Naive thymus-derived CD4-positive, alpha-beta T cell (primary cell): ENCODE results near the gene BCL2L13. TPM values are rescaled to one million over a fixed set of nuclear protein-coding genes. Genes with fewer than 3 reads are reported as not detected.

Experiments used
- ATAC-seq: fragments of 150-1000 bp; cut with Tn5 transposase; 2 replicates; pipeline ENCODE4 v1.10.0; 2021; ENCODE audit warnings: mild to moderate bottlenecking, moderate library complexity
- CTCF ChIA-PET: fragments of 350-600 bp; sonication (Branson Sonifier 250); formaldehyde crosslinking; loops from one replicate; lab custom pipeline; 2021; ENCODE audit warnings: antibody characterized with exemption; lab: Charles Lee
- POLR2A ChIA-PET: fragments of 350-600 bp; sonication (Branson Sonifier 250); formaldehyde crosslinking; loops from one replicate; lab custom pipeline; 2021; ENCODE audit warnings: antibody characterized with exemption, inconsistent platforms; lab: Charles Lee
- DNase-seq, 9 donors: peaks; one replicate each; pipeline versions ENCODE4 v3.0.0 to v3.0.0-alpha.2; 2020 to 2022; ENCODE audit warnings: mixed read lengths in 1 of 9
- H3K27ac ChIP-seq: one replicate; pipeline ENCODE4 v1.7.0; 2013; ENCODE audit warnings: mild to moderate bottlenecking, low read depth, low read length, moderate library complexity
- H3K27me3 ChIP-seq, 2 donors: one replicate each; pipeline ENCODE4 v1.7.0; 2013; ENCODE audit warnings: low read length in 2 of 2, mild to moderate bottlenecking in 2 of 2, moderate library complexity in 2 of 2; ENCODE audit not compliant: control insufficient read depth in 2 of 2, insufficient read depth in 2 of 2
- H3K36me3 ChIP-seq, 3 experiments: 1 replicate in 2 of 3; 2 replicates in 1 of 3; pipeline ENCODE4 v1.7.0; 2013; ENCODE audit warnings: low read length in 3 of 3, mild to moderate bottlenecking in 3 of 3, moderate library complexity in 1 of 3; ENCODE audit not compliant: insufficient read depth in 3 of 3, control insufficient read depth in 2 of 3
- H3K4me1 ChIP-seq, 2 donors: one replicate each; pipeline ENCODE4 v1.7.0; 2013; ENCODE audit warnings: low read length in 2 of 2, mild to moderate bottlenecking in 2 of 2, moderate library complexity in 1 of 2; ENCODE audit not compliant: control insufficient read depth in 2 of 2, insufficient read depth in 2 of 2
- H3K4me3 ChIP-seq: 2 replicates; pipeline ENCODE4 v1.7.0; 2013; ENCODE audit warnings: mild to moderate bottlenecking, low read length
- H3K9me3 ChIP-seq, 3 experiments: 1 replicate in 2 of 3; 2 replicates in 1 of 3; pipeline ENCODE4 v1.7.0; 2013; ENCODE audit warnings: low read length in 3 of 3; ENCODE audit not compliant: control insufficient read depth in 2 of 3
- H3K27ac Mint-ChIP-seq, 9 donors: one replicate each; pipeline ENCODE4 v1.8.0; 2020 to 2022; ENCODE audit warnings: mixed read lengths in 9 of 9, mild to moderate bottlenecking in 8 of 9, moderate library complexity in 5 of 9, inconsistent platforms in 2 of 9
- H3K27me3 Mint-ChIP-seq, 5 donors: one replicate each; pipeline ENCODE4 v1.8.0; 2021 to 2022; ENCODE audit warnings: mixed read lengths in 5 of 5, mild to moderate bottlenecking in 1 of 5
- H3K36me3 Mint-ChIP-seq, 5 donors: one replicate each; pipeline ENCODE4 v1.8.0; 2020 to 2022; ENCODE audit warnings: mixed read lengths in 5 of 5, mild to moderate bottlenecking in 3 of 5, inconsistent platforms in 1 of 5
- H3K4me1 Mint-ChIP-seq, 7 donors: one replicate each; pipeline ENCODE4 v1.8.0; 2020 to 2022; ENCODE audit warnings: mixed read lengths in 7 of 7, mild to moderate bottlenecking in 3 of 7, inconsistent platforms in 1 of 7
- H3K4me3 Mint-ChIP-seq, 10 donors: one replicate each; pipeline ENCODE4 v1.8.0; 2020 to 2022; ENCODE audit warnings: mild to moderate bottlenecking in 10 of 10, mixed read lengths in 10 of 10, moderate library complexity in 6 of 10, inconsistent platforms in 2 of 10
- H3K9me3 Mint-ChIP-seq, 11 donors: one replicate each; pipeline ENCODE4 v1.8.0; 2020 to 2022; ENCODE audit warnings: mixed read lengths in 11 of 11, mild to moderate bottlenecking in 4 of 11, inconsistent platforms in 1 of 11, moderate library complexity in 1 of 11
- intact Hi-C, 2 donors: fragments of 100-400 bp; cut with micrococcal nuclease; formaldehyde crosslinking; loops; one replicate each; pipeline ENCODE4 v1.15.1; 2023
- polyA plus RNA-seq, 2 donors: library from polyadenylated mRNA; unstranded; fragments of 300-500 nt; fragmentation: Illumina TruSeq; gene quantifications; one replicate each; pipeline ENCODE4 v1.2.3, GENCODE V29; 2021
- total RNA-seq, 6 experiments: library from RNA in 5 of 6; stranded (reverse) in 5 of 6; gene quantifications; 1 replicate in 5 of 6; 2 replicates in 1 of 6; pipeline ENCODE4 v1.2.3 and lab custom pipeline; 2021 to 2026

The BCL2L13 gene
- total and polyA plus RNA-seq, 7 experiments from 2014 or later, result 21.9 to 48.0 (median 33.0) TPM

DNA sequence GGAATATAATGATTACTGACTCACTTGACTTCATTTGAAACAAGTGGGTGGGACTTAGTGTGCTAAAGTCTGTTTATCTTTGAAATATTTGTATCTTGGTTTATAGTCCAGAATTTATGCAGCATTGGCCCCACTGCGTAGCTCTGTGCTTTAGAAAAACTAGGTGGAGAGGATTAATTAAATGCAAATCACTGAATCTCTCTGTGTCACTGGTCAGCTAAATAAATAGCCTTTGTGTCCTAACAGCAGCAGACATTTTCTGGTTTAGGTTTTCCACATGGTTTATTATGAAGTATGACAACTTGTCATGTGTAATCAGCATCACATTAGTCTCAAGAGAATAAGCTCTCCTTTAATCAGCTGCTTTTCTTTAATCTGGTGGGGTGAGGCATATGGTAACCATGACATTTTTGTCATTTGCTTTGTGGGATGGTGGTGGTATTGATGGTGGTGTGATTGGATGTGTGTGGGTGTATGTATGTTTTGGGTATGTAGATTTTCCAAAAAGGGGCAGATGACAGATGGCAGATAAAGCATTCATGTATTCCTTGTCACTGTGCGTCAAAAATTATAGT, 33.9 kb downstream of the BCL2L13 start:
- intact Hi-C loops, result no loop called here
- ChIA-PET POLR2A (no interaction called here), CTCF (no interaction called here)
- no peak overlapping the region for H3K27ac ChIP-seq
- H3K36me3 ChIP-seq, result peaks cover 0 to 6% (median 0%) of the 10 kb centered on the region in 3 experiments
- no peaks in the 10 kb centered on the region for H3K9me3 ChIP-seq
- H3K4me3 Mint-ChIP-seq, result peak overlapping the region in 1 of 10 donors; percentile 0
- H3K9me3 Mint-ChIP-seq, result no peaks in the 10 kb centered on the region
- no peak overlapping the region for H3K4me3 ChIP-seq
- no peaks in the 10 kb centered on the region for H3K4me1 ChIP-seq
- no peak overlapping the region for H3K27ac Mint-ChIP-seq
- no peak for ATAC-seq
- H3K27me3 ChIP-seq, result no peaks in the 10 kb centered on the region
- H3K27me3 Mint-ChIP-seq, result no peaks in the 10 kb centered on the region
- peaks cover 6 to 49% (median 29%) of the 10 kb centered on the region in 7 donors for H3K4me1 Mint-ChIP-seq
- peaks cover 0 to 38% (median 6%) of the 10 kb centered on the region in 5 donors for H3K36me3 Mint-ChIP-seq
- DNase-seq, result no peak

DNA sequence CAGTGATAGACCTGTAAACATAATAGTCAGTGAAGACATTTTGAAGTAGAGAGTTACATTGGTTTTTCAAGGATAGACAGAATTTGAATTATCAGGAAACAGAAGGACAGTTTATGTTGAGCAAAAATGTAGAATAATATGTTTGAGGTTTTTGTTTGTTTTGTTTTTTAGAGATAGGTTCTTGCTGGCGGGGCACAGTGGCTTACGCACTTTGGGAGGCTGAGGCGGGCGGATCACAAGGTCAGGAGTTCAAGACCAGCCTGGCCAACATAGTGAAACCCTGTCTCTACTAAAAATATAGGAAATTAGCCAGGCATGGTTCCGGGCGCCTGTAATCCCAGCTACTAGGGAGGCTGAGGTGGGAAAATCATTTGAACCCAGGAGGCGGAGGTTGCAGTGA, 35.6 kb downstream of the BCL2L13 start:
- intact Hi-C loops, result no loop called here
- Histone ChIP-seq H3K36me3 (peaks cover 0 to 6% (median 0%) of the 10 kb centered on the region in 3 experiments), H3K9me3 (no peaks in the 10 kb centered on the region), H3K27ac (no peak overlapping the region), H3K27me3 (no peaks in the 10 kb centered on the region), H3K4me3 (no peak overlapping the region), H3K4me1 (no peaks in the 10 kb centered on the region)
- H3K4me1 Mint-ChIP-seq, result peaks cover 6 to 56% (median 28%) of the 10 kb centered on the region in 7 donors
- H3K27me3 Mint-ChIP-seq, result no peaks in the 10 kb centered on the region
- H3K27ac Mint-ChIP-seq, result peak overlapping the region in 1 of 9 donors; percentile 76
- peaks cover 0 to 37% (median 6%) of the 10 kb centered on the region in 5 donors for H3K36me3 Mint-ChIP-seq
- no peaks in the 10 kb centered on the region for H3K9me3 Mint-ChIP-seq
- POLR2A ChIA-PET, result interaction anchor here (0.6 kb wide), 1 partner anchor 350 kb away, joined by 3 read pairs; no protein-coding TSS in a partner anchor
- DNase-seq (no peak), ATAC-seq (no peak)
- CTCF ChIA-PET, result no interaction called here
- no peak overlapping the region for H3K4me3 Mint-ChIP-seq

DNA sequence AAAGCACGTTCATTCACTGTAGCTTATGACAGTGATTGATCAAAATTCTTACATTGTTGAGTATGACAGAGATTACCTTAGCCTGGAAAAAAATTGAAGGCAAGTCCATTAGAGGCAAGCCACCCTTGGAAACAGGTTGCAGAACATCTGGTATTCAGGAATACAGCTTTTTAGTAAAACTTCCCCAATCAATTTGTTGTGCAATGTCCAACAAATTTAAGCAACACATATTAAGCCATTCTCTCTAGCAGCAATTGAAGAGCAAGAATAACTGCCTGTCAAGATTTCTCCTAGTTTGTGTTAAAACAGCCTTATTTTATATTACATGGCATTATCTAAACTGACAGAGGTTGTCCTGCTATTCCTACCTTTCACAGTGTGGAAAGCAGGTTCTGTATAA, 37.0 kb downstream of the BCL2L13 start:
- POLR2A ChIA-PET, result no interaction called here
- CTCF ChIA-PET, result no interaction called here
- Histone ChIP-seq H3K27ac (no peak overlapping the region), H3K4me1 (no peaks in the 10 kb centered on the region), H3K4me3 (no peak overlapping the region), H3K36me3 (peaks cover 0 to 4% (median 0%) of the 10 kb centered on the region in 3 experiments), H3K9me3 (no peaks in the 10 kb centered on the region), H3K27me3 (no peaks in the 10 kb centered on the region)
- ATAC-seq (no peak), DNase-seq (no peak)
- Mint-ChIP-seq H3K4me1 (peaks cover 6 to 48% (median 24%) of the 10 kb centered on the region in 7 donors), H3K27me3 (no peaks in the 10 kb centered on the region), H3K36me3 (peaks cover 0 to 23% (median 0%) of the 10 kb centered on the region in 5 donors), H3K9me3 (no peaks in the 10 kb centered on the region), H3K27ac (no peak overlapping the region), H3K4me3 (no peak overlapping the region)
- intact Hi-C loops, result no loop called here

DNA sequence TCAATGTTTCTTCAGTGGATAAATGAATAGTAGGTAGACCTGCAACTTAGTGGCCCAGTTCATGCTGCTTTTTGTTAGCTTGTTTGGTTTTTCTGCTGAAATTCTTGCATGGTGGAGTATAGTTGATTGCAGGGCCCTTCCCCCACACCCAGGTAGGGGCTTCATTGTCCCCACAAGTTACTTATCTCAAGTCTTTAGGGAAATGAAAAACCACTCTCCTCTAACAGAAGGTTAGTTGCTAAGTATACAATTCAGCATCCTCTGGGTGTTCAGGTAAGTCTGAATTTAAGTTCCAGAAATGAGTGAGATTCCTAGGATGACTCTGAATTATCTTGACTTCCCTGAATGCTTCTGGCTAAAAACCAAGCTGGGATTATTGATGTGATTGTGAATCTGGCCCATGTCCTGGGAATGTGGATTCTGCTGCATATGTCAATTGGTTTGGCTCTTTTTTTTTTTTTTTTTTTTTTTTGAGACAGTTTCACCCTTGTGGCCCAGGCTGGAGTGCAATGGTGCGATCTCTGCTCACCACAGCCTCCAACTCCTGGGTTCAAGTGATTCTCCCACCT, 40.3 kb downstream of the BCL2L13 start:
- Histone ChIP-seq H3K36me3 (no peaks in the 10 kb centered on the region), H3K9me3 (no peaks in the 10 kb centered on the region), H3K4me3 (no peak overlapping the region), H3K27me3 (no peaks in the 10 kb centered on the region), H3K4me1 (no peaks in the 10 kb centered on the region), H3K27ac (no peak overlapping the region)
- Mint-ChIP-seq H3K27ac (no peak overlapping the region), H3K4me3 (no peak overlapping the region), H3K9me3 (no peaks in the 10 kb centered on the region), H3K4me1 (peaks cover 0 to 44% (median 14%) of the 10 kb centered on the region in 7 donors), H3K27me3 (no peaks in the 10 kb centered on the region), H3K36me3 (peaks cover 0 to 8% (median 0%) of the 10 kb centered on the region in 5 donors)
- intact Hi-C loops, result no loop called here
- no peak for ATAC-seq
- ChIA-PET CTCF (no interaction called here), POLR2A (no interaction called here)
- no peak for DNase-seq

DNA sequence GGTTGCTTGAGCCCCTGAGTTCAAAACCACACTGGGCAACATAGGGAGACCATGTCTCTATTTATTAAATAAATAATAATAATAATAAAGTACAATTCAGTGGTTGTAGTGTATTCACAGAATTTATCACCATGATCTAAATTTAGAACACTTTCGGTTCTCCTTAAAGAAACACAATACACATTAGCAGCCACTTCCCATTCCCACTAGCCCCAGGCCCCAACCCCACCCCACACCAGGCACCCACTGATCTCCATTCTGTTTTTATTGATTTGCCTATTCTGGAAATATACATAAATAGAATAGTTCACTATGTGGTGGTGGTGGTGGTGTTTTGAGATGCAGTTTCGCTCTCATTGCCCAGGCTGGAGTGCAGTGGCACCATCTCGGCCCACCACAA, 45.7 kb downstream of the BCL2L13 start:
- H3K27me3 Mint-ChIP-seq, result no peaks in the 10 kb centered on the region
- ChIA-PET POLR2A (no interaction called here), CTCF (no interaction called here)
- intact Hi-C loops, result no loop called here
- H3K36me3 Mint-ChIP-seq, result peaks cover 0 to 11% (median 3%) of the 10 kb centered on the region in 5 donors
- no peak overlapping the region for H3K4me3 Mint-ChIP-seq
- H3K9me3 Mint-ChIP-seq, result no peaks in the 10 kb centered on the region
- Histone ChIP-seq H3K4me3 (no peak overlapping the region), H3K27ac (no peak overlapping the region), H3K27me3 (no peaks in the 10 kb centered on the region), H3K36me3 (peaks cover 0 to 12% (median 0%) of the 10 kb centered on the region in 3 experiments), H3K9me3 (no peaks in the 10 kb centered on the region), H3K4me1 (no peaks in the 10 kb centered on the region)
- peaks cover 0 to 14% (median 3%) of the 10 kb centered on the region in 7 donors for H3K4me1 Mint-ChIP-seq
- DNase-seq (no peak), ATAC-seq (no peak)
- H3K27ac Mint-ChIP-seq, result no peak overlapping the region

DNA sequence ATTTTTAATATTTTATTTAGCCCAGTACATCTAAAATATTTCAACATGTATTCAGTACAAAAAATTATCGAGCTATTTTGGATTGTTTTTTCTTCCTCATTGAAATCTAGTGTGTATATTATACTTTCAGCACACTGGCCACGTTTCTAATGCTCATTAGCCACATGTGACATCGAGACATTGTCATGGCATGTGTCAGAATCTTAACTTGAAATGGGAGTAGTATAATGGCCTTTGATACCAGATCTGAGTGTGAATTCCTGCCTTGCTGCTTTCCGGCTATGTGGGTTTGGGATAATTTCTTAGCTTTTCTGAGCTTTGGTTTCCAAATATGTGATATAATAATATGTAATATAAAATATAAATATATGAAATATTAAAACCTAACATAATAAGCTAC, 54.3 kb downstream of the BCL2L13 start:
- no peaks in the 10 kb centered on the region for H3K9me3 ChIP-seq
- H3K9me3 Mint-ChIP-seq, result no peaks in the 10 kb centered on the region
- H3K27ac ChIP-seq, result no peak overlapping the region
- H3K36me3 ChIP-seq, result peaks cover 0 to 17% (median 0%) of the 10 kb centered on the region in 3 experiments
- intact Hi-C loops, result no loop called here
- no peak overlapping the region for H3K27ac Mint-ChIP-seq
- ChIA-PET CTCF (interaction anchor here (0.5 to 0.7 kb wide), 2 partner anchors 45 to 760 kb away, joined by 3 to 6 read pairs; no protein-coding TSS in a partner anchor), POLR2A (interaction anchor here (0.7 kb wide), 1 partner anchor 30 kb away, joined by 4 read pairs; no protein-coding TSS in a partner anchor)
- no peak overlapping the region for H3K4me3 ChIP-seq
- no peak overlapping the region for H3K4me3 Mint-ChIP-seq
- peaks cover 0 to 10% (median 6%) of the 10 kb centered on the region in 7 donors for H3K4me1 Mint-ChIP-seq
- H3K36me3 Mint-ChIP-seq, result peaks cover 4 to 24% (median 17%) of the 10 kb centered on the region in 5 donors
- no peaks in the 10 kb centered on the region for H3K27me3 Mint-ChIP-seq
- DNase-seq (no peak), ATAC-seq (no peak)
- H3K27me3 ChIP-seq, result no peaks in the 10 kb centered on the region
- no peaks in the 10 kb centered on the region for H3K4me1 ChIP-seq
